ENCODE data around the gene SRM.
"Not testable (repeated sequence)": the region's sequence is repeated elsewhere in the genome, so short reads cannot be mapped to it uniquely, and the experiment has no call there.

The SRM gene

GRCh38 chr1:11023201-11023600 is 36.6 kb downstream of the SRM start:
- DNase-seq (ENCODE audit: low spot score) = no peak
- in situ Hi-C loops (cut with MboI; ENCODE audit: low pct_unique_long_range_greater_than_20kb, low sequenced_read_pairs, unreplicated experiment) = no loop called here
- TF ChIP-seq CTCF (IDR thresholded peaks at IDR 0.05; ENCODE audit: extremely low read depth, insufficient read depth, missing control alignments) = no peak

- in situ Hi-C loops (cut with MboI; ENCODE audit: low pct_unique_long_range_greater_than_20kb, low sequenced_read_pairs, unreplicated experiment) = no loop called here
- no peak for TF ChIP-seq CTCF (IDR thresholded peaks at IDR 0.05; ENCODE audit: extremely low read depth, insufficient read depth, missing control alignments)
- no peak for DNase-seq (ENCODE audit: low spot score)
These were observed 39.8 kb downstream of the SRM start for GRCh38 chr1:11019971-11020370.

GRCh38 chr1:11019358-11019757 is 40.5 kb downstream of the SRM start:
- in situ Hi-C loops (cut with MboI; ENCODE audit: low pct_unique_long_range_greater_than_20kb, low sequenced_read_pairs, unreplicated experiment); DNase-seq (ENCODE audit: low spot score): not testable (repeated sequence)

GRCh38 chr1:11013160-11013531 is 46.7 kb downstream of the SRM start:
- in situ Hi-C loops (cut with MboI; ENCODE audit: low pct_unique_long_range_greater_than_20kb, low sequenced_read_pairs, unreplicated experiment) = no loop called here
- DNase-seq (ENCODE audit: low spot score) = no peak
- no peak for TF ChIP-seq CTCF (IDR thresholded peaks at IDR 0.05; ENCODE audit: extremely low read depth, insufficient read depth, missing control alignments)

GRCh38 chr1:11012260-11013159 is 47.3 kb downstream of the SRM start, which contains the start of gene TARDBP:
Gene TARDBP, plus strand, starts transcription at chr1:11012654. Its CDS starts 1,074 bp downstream, at chr1:11013728.
- peak; percentile 97 for DNase-seq (ENCODE audit: low spot score)
- TF ChIP-seq CTCF (IDR thresholded peaks at IDR 0.05; ENCODE audit: extremely low read depth, insufficient read depth, missing control alignments) = no peak
- in situ Hi-C loops (cut with MboI; ENCODE audit: low pct_unique_long_range_greater_than_20kb, low sequenced_read_pairs, unreplicated experiment) = no loop called here

Data from GM13977 (cell line).